ENCODE measurements around the gene PRDM2.

PRDM2 gene

GRCh38 chr1:13746342-13746741, 46.4 kb downstream of the PRDM2 start:
- no peak for DNase-seq

- peak; percentile 98 for DNase-seq
Observed at GRCh38 chr1:13748610-13749505, 48.9 kb downstream of the PRDM2 start.

GRCh38 chr1:13749543-13750341, 49.8 kb downstream of the PRDM2 start:
- DNase-seq, result no peak

GRCh38 chr1:13751458-13751871, 51.5 kb downstream of the PRDM2 start:
- DNase-seq, result no peak

GRCh38 chr1:13751985-13752384, 52.0 kb downstream of the PRDM2 start:
- DNase-seq, result no peak

GRCh38 chr1:13752852-13753251, 52.9 kb downstream of the PRDM2 start:
- no peak for DNase-seq

GRCh38 chr1:13753636-13754402, 53.8 kb downstream of the PRDM2 start:
- DNase-seq, result no peak

GRCh38 chr1:13754510-13755103, 54.6 kb downstream of the PRDM2 start:
- no peak for DNase-seq

GRCh38 chr1:13756557-13757315, 56.7 kb downstream of the PRDM2 start:
- DNase-seq, result no peak

GRCh38 chr1:13757693-13758092, 57.7 kb downstream of the PRDM2 start:
- no peak for DNase-seq

GRCh38 chr1:13759072-13759471, 59.1 kb downstream of the PRDM2 start:
- DNase-seq, result no peak

- DNase-seq, result no peak
Observed at GRCh38 chr1:13760340-13760739, 60.4 kb downstream of the PRDM2 start.

GRCh38 chr1:13760921-13761320, 60.9 kb downstream of the PRDM2 start:
- DNase-seq, result no peak

- no peak for DNase-seq
Observed at GRCh38 chr1:13761883-13762282, 61.9 kb downstream of the PRDM2 start.

GRCh38 chr1:13762642-13763041, 62.7 kb downstream of the PRDM2 start:
- DNase-seq, result no peak

- no peak for DNase-seq
Observed at GRCh38 chr1:13763222-13763621, 63.2 kb downstream of the PRDM2 start.

GRCh38 chr1:13763991-13764390, 64.0 kb downstream of the PRDM2 start:
- DNase-seq, result no peak

- DNase-seq, result peak; percentile 46
Observed at GRCh38 chr1:13764588-13765332, 64.8 kb downstream of the PRDM2 start.

- DNase-seq, result no peak
Observed at GRCh38 chr1:13766592-13767564, 66.9 kb downstream of the PRDM2 start.

GRCh38 chr1:13769212-13769611, 69.2 kb downstream of the PRDM2 start:
- no peak for DNase-seq
